ENCODE data around the gene TMEM203.

The TMEM203 gene

DNA sequence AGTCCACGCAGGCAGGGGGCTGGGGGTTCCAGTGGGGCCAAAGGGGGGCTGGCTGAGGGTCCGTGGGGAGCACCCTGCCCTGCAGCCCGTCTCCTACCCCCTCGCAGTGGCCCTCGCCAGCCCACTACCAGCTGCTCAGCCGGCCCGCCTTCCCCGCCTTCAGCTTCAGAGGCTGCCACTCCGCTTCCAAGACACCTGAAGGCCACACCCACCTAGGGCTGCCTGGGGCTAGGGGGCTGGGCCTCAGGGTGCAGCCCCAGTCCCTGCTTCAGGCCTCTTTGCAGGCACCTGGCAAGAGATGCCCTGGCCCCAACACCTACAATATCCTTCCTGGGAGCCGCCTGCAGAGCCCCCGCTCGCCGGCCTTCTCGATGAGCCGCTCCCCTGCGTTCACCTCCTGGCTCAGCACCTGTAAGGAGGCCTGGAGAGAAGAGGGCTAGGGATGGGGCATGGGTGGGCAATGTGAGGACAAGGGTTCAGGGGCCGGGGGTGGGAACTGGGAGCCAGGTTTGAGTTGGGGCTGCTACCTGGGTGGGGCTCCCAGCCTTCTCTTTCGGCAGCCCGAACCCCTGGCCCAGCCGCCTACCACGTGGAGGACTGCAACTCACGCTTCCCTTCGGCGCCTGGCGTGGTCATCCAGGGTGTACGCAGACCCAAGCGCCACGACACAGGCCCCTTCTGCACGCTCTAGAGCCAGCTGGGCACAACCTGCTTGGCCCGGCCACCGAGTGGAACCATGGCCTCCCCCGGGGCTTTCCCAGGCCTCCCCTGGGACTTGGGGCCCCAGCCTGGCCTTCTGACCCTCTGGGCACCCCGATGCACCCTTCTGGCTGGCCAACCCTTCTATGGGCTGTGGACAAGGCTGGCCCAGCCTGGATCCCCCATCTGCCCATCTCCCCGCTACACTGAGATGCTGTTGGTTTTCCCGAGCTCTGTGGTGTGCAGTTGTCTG lies 47.4 kb upstream of the TMEM203 start:
- Histone ChIP-seq H3K4me1 (peaks cover 3% of the 10 kb centered on the region), H3K36me3 (ENCODE audit: control insufficient read depth, insufficient read depth, low read length) (no peaks in the 10 kb centered on the region), H3K27ac (no peak overlapping the region), H2AFZ (no peak overlapping the region), H3K4me3 (ENCODE audit: low read depth, low read length) (no peak overlapping the region), H3K9me3 (ENCODE audit: control insufficient read depth, low read length) (no peaks in the 10 kb centered on the region), H3K9ac (no peak overlapping the region), H3K4me2 (ENCODE audit: low read length) (no peak overlapping the region), H3K79me2 (no peaks in the 10 kb centered on the region), H3K27me3 (ENCODE audit: control insufficient read depth, insufficient read depth, low read length) (no peaks in the 10 kb centered on the region)
- TF ChIP-seq, protein P1, sequence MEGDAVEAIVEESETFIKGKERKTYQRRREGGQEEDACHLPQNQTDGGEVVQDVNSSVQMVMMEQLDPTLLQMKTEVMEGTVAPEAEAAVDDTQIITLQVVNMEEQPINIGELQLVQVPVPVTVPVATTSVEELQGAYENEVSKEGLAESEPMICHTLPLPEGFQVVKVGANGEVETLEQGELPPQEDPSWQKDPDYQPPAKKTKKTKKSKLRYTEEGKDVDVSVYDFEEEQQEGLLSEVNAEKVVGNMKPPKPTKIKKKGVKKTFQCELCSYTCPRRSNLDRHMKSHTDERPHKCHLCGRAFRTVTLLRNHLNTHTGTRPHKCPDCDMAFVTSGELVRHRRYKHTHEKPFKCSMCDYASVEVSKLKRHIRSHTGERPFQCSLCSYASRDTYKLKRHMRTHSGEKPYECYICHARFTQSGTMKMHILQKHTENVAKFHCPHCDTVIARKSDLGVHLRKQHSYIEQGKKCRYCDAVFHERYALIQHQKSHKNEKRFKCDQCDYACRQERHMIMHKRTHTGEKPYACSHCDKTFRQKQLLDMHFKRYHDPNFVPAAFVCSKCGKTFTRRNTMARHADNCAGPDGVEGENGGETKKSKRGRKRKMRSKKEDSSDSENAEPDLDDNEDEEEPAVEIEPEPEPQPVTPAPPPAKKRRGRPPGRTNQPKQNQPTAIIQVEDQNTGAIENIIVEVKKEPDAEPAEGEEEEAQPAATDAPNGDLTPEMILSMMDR (IDR thresholded peaks at IDR 0.05): no peak

DNA sequence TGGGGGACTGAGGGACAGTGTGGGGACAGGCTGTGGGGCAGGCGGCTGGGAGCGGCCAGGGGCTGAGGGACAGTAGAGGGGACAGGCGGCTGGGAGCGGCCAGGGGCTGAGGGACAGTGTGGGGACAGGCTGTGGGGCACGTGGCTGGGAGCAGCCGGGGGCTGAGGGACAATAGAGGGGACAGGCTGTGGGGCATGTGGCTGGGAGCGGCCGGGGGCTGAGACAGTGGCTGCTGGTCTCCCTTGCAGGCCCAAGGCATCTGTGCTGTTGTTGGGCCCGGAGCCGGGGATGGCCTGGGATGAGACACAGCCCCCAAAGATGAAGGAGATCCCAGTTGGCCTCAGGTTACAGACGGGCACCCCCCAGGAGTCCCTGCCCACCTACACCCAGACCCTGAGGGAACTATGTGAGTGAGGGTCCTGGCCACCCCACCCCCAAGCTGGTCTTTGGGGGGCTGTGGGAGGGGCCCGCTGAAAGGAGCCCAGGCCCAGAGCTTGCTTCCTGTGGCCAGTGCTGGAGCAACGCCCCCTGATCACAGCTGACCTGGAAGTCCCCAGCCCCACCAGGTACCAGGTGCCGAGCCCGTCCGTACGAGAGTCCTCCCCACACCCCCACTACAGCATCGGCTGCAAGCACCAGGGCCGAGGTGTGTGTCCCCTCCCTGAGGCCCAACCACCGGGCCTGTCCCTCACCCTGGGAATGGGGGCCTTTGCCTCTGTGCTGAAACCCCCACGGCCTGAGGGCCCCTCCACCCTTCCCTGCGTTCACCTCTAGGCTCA lies 46.2 kb upstream of the TMEM203 start:
- Histone ChIP-seq H3K27me3 (ENCODE audit: control insufficient read depth, insufficient read depth, low read length) (no peaks in the 10 kb centered on the region), H3K4me3 (ENCODE audit: low read depth, low read length) (no peak overlapping the region), H3K36me3 (ENCODE audit: control insufficient read depth, insufficient read depth, low read length) (no peaks in the 10 kb centered on the region), H3K79me2 (no peaks in the 10 kb centered on the region), H3K4me2 (ENCODE audit: low read length) (no peak overlapping the region), H3K9me3 (ENCODE audit: control insufficient read depth, low read length) (no peaks in the 10 kb centered on the region), H3K4me1 (peaks cover 3% of the 10 kb centered on the region), H3K27ac (no peak overlapping the region), H2AFZ (no peak overlapping the region), H3K9ac (no peak overlapping the region)
- TF ChIP-seq, protein P1 (IDR thresholded peaks at IDR 0.05): no peak

DNA sequence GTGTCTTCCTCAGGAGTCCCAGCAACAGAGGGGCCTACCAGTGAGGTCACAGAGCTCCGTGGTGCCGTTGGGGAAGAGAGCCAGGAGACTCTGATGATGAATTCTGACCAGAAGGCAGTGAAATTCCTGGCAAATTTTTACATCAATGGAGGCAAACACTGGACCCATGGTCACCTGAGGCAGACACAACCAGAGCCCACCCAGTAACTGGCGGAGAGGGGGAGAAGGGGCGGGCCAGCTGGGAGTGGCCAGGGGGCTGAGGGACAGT lies 45.7 kb upstream of the TMEM203 start, which contains the start of gene STPG3:
STPG3 (plus strand) TSS at position 93 of the 268 bp plus-strand sequence; CDS start at position 94, 1 bp downstream.
- H3K4me3 ChIP-seq (ENCODE audit: low read depth, low read length): no peak within 1 kb of the TSS
- no peaks in the 10 kb centered on the region for H3K79me2 ChIP-seq
- no peak within 1 kb of the TSS for H3K27ac ChIP-seq
- no peaks in the 10 kb centered on the region for H3K27me3 ChIP-seq (ENCODE audit: control insufficient read depth, insufficient read depth, low read length)
- H3K9ac ChIP-seq: no peak within 1 kb of the TSS
- no peaks in the 10 kb centered on the region for H3K36me3 ChIP-seq (ENCODE audit: control insufficient read depth, insufficient read depth, low read length)
- H3K9me3 ChIP-seq (ENCODE audit: control insufficient read depth, low read length): no peaks in the 10 kb centered on the region
- H3K4me2 ChIP-seq (ENCODE audit: low read length): no peak within 1 kb of the TSS
- H3K4me1 ChIP-seq: no peaks in the 10 kb centered on the region
- H2AFZ ChIP-seq: no peak within 1 kb of the TSS
- TF ChIP-seq, protein P1 (IDR thresholded peaks at IDR 0.05): no peak

DNA sequence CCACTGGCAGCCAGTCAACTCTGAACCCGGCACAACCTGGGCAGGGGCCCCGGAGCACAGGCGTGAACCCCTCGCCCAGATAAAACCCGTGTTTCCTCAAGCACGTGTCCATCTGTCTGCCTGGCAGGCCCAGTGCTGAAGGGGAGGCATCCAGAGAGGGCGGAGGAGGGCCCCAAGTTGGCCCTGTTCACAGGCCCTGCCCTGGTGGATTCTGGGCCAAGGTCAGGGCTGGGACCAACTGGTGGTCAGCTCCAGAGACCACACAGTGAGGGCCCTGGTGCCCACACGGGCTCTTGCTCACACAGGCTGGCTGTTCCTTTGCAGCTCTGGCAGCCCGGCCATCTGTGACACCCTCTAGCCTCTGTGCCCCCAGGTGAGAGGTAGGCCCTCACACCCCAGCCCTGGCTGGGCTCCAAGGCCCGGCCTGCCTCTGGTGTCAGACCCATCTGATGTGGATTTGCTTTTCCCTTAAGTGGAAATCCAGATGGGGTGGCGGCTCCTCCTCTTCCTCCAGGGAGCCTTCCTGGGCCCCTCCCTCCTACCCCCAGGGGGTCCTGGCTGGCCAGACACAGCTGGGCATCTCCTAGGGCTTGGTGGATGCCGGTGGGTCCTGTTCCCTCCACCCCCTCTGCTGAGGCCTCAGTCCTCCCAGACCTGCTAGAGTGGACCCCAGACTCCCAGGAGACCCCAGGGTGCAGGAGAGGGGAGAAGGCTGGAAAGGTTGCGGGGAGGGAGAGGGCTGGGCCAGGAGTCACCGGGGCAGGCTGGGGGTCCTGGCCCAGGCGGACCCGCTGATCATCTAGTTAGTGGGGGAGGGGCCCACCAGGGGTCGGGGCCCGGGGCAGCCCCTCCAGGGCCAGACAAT lies 45.1 kb upstream of the TMEM203 start:
- Histone ChIP-seq H3K9me3 (ENCODE audit: control insufficient read depth, low read length) (no peaks in the 10 kb centered on the region), H3K79me2 (no peaks in the 10 kb centered on the region), H3K9ac (no peak overlapping the region), H3K36me3 (ENCODE audit: control insufficient read depth, insufficient read depth, low read length) (no peaks in the 10 kb centered on the region), H3K4me2 (ENCODE audit: low read length) (no peak overlapping the region), H3K4me3 (ENCODE audit: low read depth, low read length) (no peak overlapping the region), H3K27me3 (ENCODE audit: control insufficient read depth, insufficient read depth, low read length) (no peaks in the 10 kb centered on the region), H2AFZ (no peak overlapping the region), H3K27ac (no peak overlapping the region), H3K4me1 (no peaks in the 10 kb centered on the region)
- TF ChIP-seq, protein P1 (IDR thresholded peaks at IDR 0.05): no peak
